Activated T-cell treated with anti-CD3 and anti-CD28 coated beads for 48 hours (primary cell): Measurements from ENCODE around the gene PCDHB16.
"Not testable (repeated sequence)": the region's sequence is repeated elsewhere in the genome, so short reads cannot be mapped to it uniquely, and the experiment has no call there.

Experiments used
- DNase-seq: peaks from one replicate; pipeline ENCODE4 v3.0.0-alpha.2; 2020; ENCODE audit warnings: low read depth

PCDHB16 gene

GRCh38 chr5:141184117-141184855 lies 2.1 kb downstream of the PCDHB16 start:
- DNase-seq, result not testable (repeated sequence)

- no peak for DNase-seq
These were observed 4.8 kb downstream of the PCDHB16 start, which contains the start of gene PCDHB9 for GRCh38 chr5:141186897-141187512. PCDHB9 (plus strand) TSS chr5:141187161; CDS start chr5:141187319, 158 bp downstream.

- not testable (repeated sequence) for DNase-seq
These were observed 6.5 kb downstream of the PCDHB16 start for GRCh38 chr5:141188682-141189081.

- DNase-seq, result not testable (repeated sequence)
These were observed 6.9 kb downstream of the PCDHB16 start for GRCh38 chr5:141189131-141189530.

- no peak for DNase-seq
These were observed 10.0 kb downstream of the PCDHB16 start, which contains the start of gene PCDHB10 for GRCh38 chr5:141192110-141192725. PCDHB10 (plus strand) TSS chr5:141192353; CDS start chr5:141192553, 200 bp downstream.

- DNase-seq, result not testable (repeated sequence)
These were observed 12.1 kb downstream of the PCDHB16 start for GRCh38 chr5:141194332-141194731.

- DNase-seq, result no peak
These were observed 14.2 kb downstream of the PCDHB16 start for GRCh38 chr5:141196363-141196762.

GRCh38 chr5:141199359-141200235 lies 17.4 kb downstream of the PCDHB16 start, which contains the start of gene PCDHB11:
PCDHB11 (plus strand) TSS chr5:141199627; CDS start chr5:141199775, 148 bp downstream.
- DNase-seq, result no peak

- not testable (repeated sequence) for DNase-seq
These were observed 18.9 kb downstream of the PCDHB16 start for GRCh38 chr5:141201126-141201525.

- not testable (repeated sequence) for DNase-seq
These were observed 19.5 kb downstream of the PCDHB16 start for GRCh38 chr5:141201646-141202045.

- no peak for DNase-seq
These were observed 26.3 kb downstream of the PCDHB16 start, which contains the start of gene PCDHB12 for GRCh38 chr5:141208478-141208877. PCDHB12 (plus strand) TSS chr5:141208719; CDS start chr5:141208908, 189 bp downstream.

GRCh38 chr5:141210281-141210680 lies 28.1 kb downstream of the PCDHB16 start:
- not testable (repeated sequence) for DNase-seq

GRCh38 chr5:141210849-141211248 lies 28.7 kb downstream of the PCDHB16 start:
- DNase-seq, result not testable (repeated sequence)

GRCh38 chr5:141213656-141214339 lies 31.6 kb downstream of the PCDHB16 start, which contains the start of gene PCDHB13:
PCDHB13 (plus strand) TSS chr5:141213919; CDS start chr5:141214124, 205 bp downstream.
- not testable (repeated sequence) for DNase-seq

GRCh38 chr5:141214583-141214982 lies 32.4 kb downstream of the PCDHB16 start:
- DNase-seq, result not testable (repeated sequence)

GRCh38 chr5:141215504-141215903 lies 33.3 kb downstream of the PCDHB16 start:
- DNase-seq, result not testable (repeated sequence)

GRCh38 chr5:141216035-141216434 lies 33.8 kb downstream of the PCDHB16 start:
- DNase-seq, result not testable (repeated sequence)

GRCh38 chr5:141223112-141223783 lies 41.1 kb downstream of the PCDHB16 start, which contains the start of gene PCDHB14:
PCDHB14 (plus strand) TSS chr5:141223343; CDS start chr5:141223506, 163 bp downstream.
- no peak for DNase-seq

- DNase-seq, result not testable (repeated sequence)
These were observed 42.7 kb downstream of the PCDHB16 start for GRCh38 chr5:141224844-141225243.

GRCh38 chr5:141225421-141225820 lies 43.2 kb downstream of the PCDHB16 start:
- not testable (repeated sequence) for DNase-seq
